OCI-LY7 (cell line): ENCODE measurements around the gene FNDC3B. TPM values are rescaled to one million over a fixed set of nuclear protein-coding genes. Genes with fewer than 3 reads are reported as not detected.

Experiments
- BruUV-seq: library from RNA; stranded (reverse); fragments of 400-500 nt; replicated peaks from 2 replicates; lab custom pipeline; 2021; lab: Mats Ljungman, UMichigan
- CTCF ChIA-PET: fragments of 300-600 bp; sonication (Branson Sonifier 250); formaldehyde crosslinking; loops from one replicate; lab custom pipeline; 2022; ENCODE audit warnings: antibody characterized with exemption; ENCODE audit not compliant: unreplicated experiment; lab: Charles Lee
- POLR2A ChIA-PET: fragments of 300-600 bp; sonication (Branson Sonifier 250); formaldehyde crosslinking; loops from one replicate; lab custom pipeline; 2022; ENCODE audit warnings: antibody characterized with exemption; lab: Charles Lee
- DNase-seq: peaks from one replicate; pipeline ENCODE4 v3.0.0-alpha.2; 2015; ENCODE audit warnings: low spot score
- H2AFZ ChIP-seq: fragments of 200-600 bp; sonication (generic), shearing (Covaris generic); 2 replicates; pipeline ENCODE4 v1.6.1; 2014; ENCODE audit warnings: mild to moderate bottlenecking, antibody characterized with exemption, low read length, moderate library complexity
- H3K27ac ChIP-seq: fragments of 200-600 bp; sonication (generic); 2 replicates; pipeline ENCODE4 v1.5.1; 2014; ENCODE audit warnings: mixed run types, low read depth, mild to moderate bottlenecking, moderate library complexity, low read length, inconsistent platforms; ENCODE audit not compliant: poor library complexity, severe bottlenecking
- H3K36me3 ChIP-seq: fragments of 200-600 bp; sonication (generic); 2 replicates; pipeline ENCODE4 v1.6.1; 2014; ENCODE audit warnings: mild to moderate bottlenecking, antibody characterized with exemption, low read length, moderate library complexity, mixed read lengths; ENCODE audit not compliant: insufficient read depth
- H3K4me1 ChIP-seq: fragments of 200-600 bp; sonication (generic); 2 replicates; pipeline ENCODE4 v1.5.1; 2014; ENCODE audit warnings: mild to moderate bottlenecking, low read length; ENCODE audit not compliant: insufficient read depth, poor library complexity, severe bottlenecking
- H3K4me2 ChIP-seq: fragments of 200-600 bp; sonication (generic); 2 replicates; pipeline ENCODE4 v1.6.1; 2014; ENCODE audit warnings: mild to moderate bottlenecking, low read length
- H3K4me3 ChIP-seq: fragments of 200-600 bp; sonication (generic); 2 replicates; pipeline ENCODE4 v1.5.1; 2014; ENCODE audit warnings: mild to moderate bottlenecking, low read depth, low read length; ENCODE audit not compliant: poor library complexity, severe bottlenecking
- H3K79me2 ChIP-seq: fragments of 200-600 bp; sonication (generic); 2 replicates; pipeline ENCODE4 v1.6.1; 2016; ENCODE audit warnings: low read depth, mild to moderate bottlenecking, low read length, moderate library complexity, mixed read lengths; ENCODE audit not compliant: insufficient read depth
- H3K9me2 ChIP-seq: fragments of 200-600 bp; sonication (generic); 2 replicates; pipeline ENCODE4 v1.6.1; 2016; ENCODE audit warnings: mild to moderate bottlenecking, low read length, mixed read lengths; ENCODE audit not compliant: insufficient read depth
- H3K9me3 ChIP-seq: fragments of 200-600 bp; sonication (generic); 2 replicates; pipeline ENCODE4 v1.6.1; 2014; ENCODE audit warnings: mild to moderate bottlenecking, mixed run types, low read length, mixed read lengths
- H4K20me1 ChIP-seq: fragments of 200-600 bp; sonication (generic); 2 replicates; pipeline ENCODE4 v1.6.1; 2014; ENCODE audit warnings: mild to moderate bottlenecking, antibody characterized with exemption, low read length, moderate library complexity, mixed read lengths; ENCODE audit not compliant: insufficient read depth
- EZH2phosphoT487 ChIP-seq: fragments of 200-600 bp; sonication (generic); IDR thresholded peaks from 2 replicates; pipeline ENCODE4 v1.6.1; 2018; ENCODE audit warnings: low read depth, borderline replicate concordance, mild to moderate bottlenecking, mixed run types, antibody characterized with exemption, low read length, moderate library complexity, mixed read lengths
- intact Hi-C: fragments of 100-400 bp; cut with micrococcal nuclease; formaldehyde crosslinking; loops from one replicate; pipeline ENCODE4 v1.10.0; 2022; ENCODE audit not compliant: unreplicated experiment
- total RNA-seq, 2 experiments: library from RNA; depleted of rRNA in 1 of 2; stranded (reverse); fragments of >200 nt in 1 of 2; shearing (Covaris generic) in 1 of 2; gene quantifications; 2 replicates each; pipeline ENCODE4 v1.2.3, GENCODE V29; 2014 to 2022
- TF ChIP-seq, protein P1 (sequence below): fragments of 200-600 bp; sonication (generic); conservative IDR thresholded peaks from 2 replicates; pipeline ENCODE4 v1.5.1; 2014; ENCODE audit warnings: mild to moderate bottlenecking, antibody characterized with exemption, low read length, moderate library complexity, mixed read lengths

FNDC3B gene
- total RNA-seq, 2 experiments from 2014 or later, result 23.3 to 28.5 TPM

DNA sequence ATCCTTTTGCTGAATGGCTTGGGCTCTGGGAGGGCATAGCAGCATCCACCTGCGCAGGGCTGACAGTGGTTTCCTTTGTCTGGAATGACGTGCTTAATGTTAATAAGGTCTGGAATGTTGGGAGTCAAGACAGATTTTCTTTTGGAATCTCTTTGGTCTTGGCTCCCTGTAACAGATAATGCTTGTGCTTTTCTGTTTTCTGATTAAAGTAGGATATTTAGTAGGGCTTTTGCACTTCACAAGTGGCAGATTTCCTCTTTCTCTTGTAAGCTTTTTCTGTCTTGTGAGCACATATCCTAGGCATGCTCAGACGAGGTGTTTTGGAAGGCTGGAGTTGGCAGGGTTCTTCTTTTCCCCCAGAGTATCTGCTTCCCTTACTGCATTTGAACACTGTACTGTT is 219.2 kb downstream of the FNDC3B start:
- ChIA-PET CTCF (no interaction called here), POLR2A (interaction anchor here (0.6 kb wide), 1 partner anchor 216 kb away, joined by 3 read pairs; no protein-coding TSS in a partner anchor)
- no peak overlapping the region for H3K4me3 ChIP-seq
- no peaks in the 10 kb centered on the region for H3K9me3 ChIP-seq
- BruUV-seq, result no TSS peak
- no peaks in the 10 kb centered on the region for H4K20me1 ChIP-seq
- TF ChIP-seq EZH2phosphoT487, result no peak
- TF ChIP-seq, protein P1, sequence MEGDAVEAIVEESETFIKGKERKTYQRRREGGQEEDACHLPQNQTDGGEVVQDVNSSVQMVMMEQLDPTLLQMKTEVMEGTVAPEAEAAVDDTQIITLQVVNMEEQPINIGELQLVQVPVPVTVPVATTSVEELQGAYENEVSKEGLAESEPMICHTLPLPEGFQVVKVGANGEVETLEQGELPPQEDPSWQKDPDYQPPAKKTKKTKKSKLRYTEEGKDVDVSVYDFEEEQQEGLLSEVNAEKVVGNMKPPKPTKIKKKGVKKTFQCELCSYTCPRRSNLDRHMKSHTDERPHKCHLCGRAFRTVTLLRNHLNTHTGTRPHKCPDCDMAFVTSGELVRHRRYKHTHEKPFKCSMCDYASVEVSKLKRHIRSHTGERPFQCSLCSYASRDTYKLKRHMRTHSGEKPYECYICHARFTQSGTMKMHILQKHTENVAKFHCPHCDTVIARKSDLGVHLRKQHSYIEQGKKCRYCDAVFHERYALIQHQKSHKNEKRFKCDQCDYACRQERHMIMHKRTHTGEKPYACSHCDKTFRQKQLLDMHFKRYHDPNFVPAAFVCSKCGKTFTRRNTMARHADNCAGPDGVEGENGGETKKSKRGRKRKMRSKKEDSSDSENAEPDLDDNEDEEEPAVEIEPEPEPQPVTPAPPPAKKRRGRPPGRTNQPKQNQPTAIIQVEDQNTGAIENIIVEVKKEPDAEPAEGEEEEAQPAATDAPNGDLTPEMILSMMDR, result no peak
- no peak for DNase-seq
- H2AFZ ChIP-seq, result no peak overlapping the region
- intact Hi-C loops, result no loop called here
- H3K4me2 ChIP-seq, result no peak overlapping the region
- H3K36me3 ChIP-seq, result no peaks in the 10 kb centered on the region
- no peaks in the 10 kb centered on the region for H3K4me1 ChIP-seq
- H3K79me2 ChIP-seq, result no peaks in the 10 kb centered on the region
- no peaks in the 10 kb centered on the region for H3K9me2 ChIP-seq
- H3K27ac ChIP-seq, result no peak overlapping the region

DNA sequence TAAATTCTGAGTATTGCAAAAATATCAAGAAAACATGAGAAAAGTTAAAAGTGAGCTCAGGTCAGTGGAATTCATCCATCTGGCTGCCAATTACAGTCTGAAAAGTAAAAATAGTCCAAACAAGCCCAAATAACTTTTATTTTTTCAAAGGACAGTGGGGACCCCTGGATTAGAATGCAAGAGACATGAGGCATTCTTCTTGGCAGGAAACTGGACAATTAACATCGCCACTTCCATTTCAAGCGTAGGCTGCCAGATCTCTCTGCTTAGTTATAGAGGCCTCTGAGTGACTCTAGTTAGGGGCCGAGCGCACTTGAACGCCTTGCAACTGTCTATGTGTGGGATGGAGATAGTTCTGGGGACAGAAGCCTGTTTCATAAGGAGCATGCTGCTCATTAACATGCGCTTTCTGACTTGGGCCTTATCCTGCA is 219.7 kb downstream of the FNDC3B start:
- BruUV-seq, result no TSS peak
- no peaks in the 10 kb centered on the region for H3K9me3 ChIP-seq
- intact Hi-C loops, result no loop called here
- H3K9me2 ChIP-seq, result no peaks in the 10 kb centered on the region
- no peak overlapping the region for H3K4me2 ChIP-seq
- no peaks in the 10 kb centered on the region for H3K79me2 ChIP-seq
- CTCF ChIA-PET, result no interaction called here
- no peak for DNase-seq
- no peak overlapping the region for H3K27ac ChIP-seq
- H4K20me1 ChIP-seq, result no peaks in the 10 kb centered on the region
- H2AFZ ChIP-seq, result no peak overlapping the region
- no peaks in the 10 kb centered on the region for H3K4me1 ChIP-seq
- H3K4me3 ChIP-seq, result no peak overlapping the region
- POLR2A ChIA-PET, result interaction anchor here (0.6 to 0.7 kb wide), 2 partner anchors 143 to 215 kb away, joined by 3 read pairs; no protein-coding TSS in a partner anchor
- no peaks in the 10 kb centered on the region for H3K36me3 ChIP-seq
- TF ChIP-seq, protein P1, result no peak
- no peak for TF ChIP-seq EZH2phosphoT487

DNA sequence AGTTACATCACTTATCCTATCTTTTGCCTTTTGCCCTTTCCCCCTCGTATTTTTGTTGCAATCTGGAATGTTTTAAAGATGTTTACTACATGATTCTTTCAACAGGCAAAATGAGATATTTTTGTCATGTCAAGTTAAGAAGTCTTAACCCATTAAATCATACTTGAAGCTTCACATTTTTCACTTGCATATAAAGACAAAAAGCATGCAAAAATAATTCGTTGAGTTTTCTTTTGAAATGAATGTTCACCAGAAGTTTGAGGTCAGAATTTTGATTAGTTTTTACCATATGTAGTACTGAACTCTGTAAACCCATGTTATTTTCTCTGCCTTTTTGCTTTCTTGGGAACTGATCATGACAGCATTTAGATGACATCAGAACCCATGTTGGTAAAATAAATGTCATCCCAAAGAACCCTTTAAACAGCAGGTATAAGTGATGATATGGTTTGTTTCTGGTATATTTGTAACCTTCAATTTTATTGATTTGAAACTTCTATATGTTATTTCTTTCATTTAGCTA is 220.4 kb downstream of the FNDC3B start:
- H4K20me1 ChIP-seq, result no peaks in the 10 kb centered on the region
- H3K4me1 ChIP-seq, result no peaks in the 10 kb centered on the region
- ChIA-PET CTCF (no interaction called here), POLR2A (interaction anchor here (0.7 kb wide), 1 partner anchor 144 kb away, joined by 3 read pairs; no protein-coding TSS in a partner anchor)
- no peaks in the 10 kb centered on the region for H3K79me2 ChIP-seq
- DNase-seq, result no peak
- no peak overlapping the region for H2AFZ ChIP-seq
- no peak for TF ChIP-seq EZH2phosphoT487
- TF ChIP-seq, protein P1, result no peak
- H3K4me3 ChIP-seq, result no peak overlapping the region
- no peaks in the 10 kb centered on the region for H3K9me3 ChIP-seq
- no peak overlapping the region for H3K27ac ChIP-seq
- no TSS peak for BruUV-seq
- intact Hi-C loops, result no loop called here
- H3K9me2 ChIP-seq, result no peaks in the 10 kb centered on the region
- no peak overlapping the region for H3K4me2 ChIP-seq
- H3K36me3 ChIP-seq, result no peaks in the 10 kb centered on the region
